HG03469 (cell line): ENCODE results near the gene SLC49A3.
"Not testable (repeated sequence)": the region's sequence is repeated elsewhere in the genome, so short reads cannot be mapped to it uniquely, and the experiment has no call there.

Source experiments
- ATAC-seq: cut with Tn5 transposase; IDR thresholded peaks from one replicate; pipeline ENCODE4 v1.9.1; 2021; ENCODE audit warnings: mild to moderate bottlenecking, moderate library complexity, moderate number of reproducible peaks; ENCODE audit not compliant: unreplicated experiment

The SLC49A3 gene

DNA sequence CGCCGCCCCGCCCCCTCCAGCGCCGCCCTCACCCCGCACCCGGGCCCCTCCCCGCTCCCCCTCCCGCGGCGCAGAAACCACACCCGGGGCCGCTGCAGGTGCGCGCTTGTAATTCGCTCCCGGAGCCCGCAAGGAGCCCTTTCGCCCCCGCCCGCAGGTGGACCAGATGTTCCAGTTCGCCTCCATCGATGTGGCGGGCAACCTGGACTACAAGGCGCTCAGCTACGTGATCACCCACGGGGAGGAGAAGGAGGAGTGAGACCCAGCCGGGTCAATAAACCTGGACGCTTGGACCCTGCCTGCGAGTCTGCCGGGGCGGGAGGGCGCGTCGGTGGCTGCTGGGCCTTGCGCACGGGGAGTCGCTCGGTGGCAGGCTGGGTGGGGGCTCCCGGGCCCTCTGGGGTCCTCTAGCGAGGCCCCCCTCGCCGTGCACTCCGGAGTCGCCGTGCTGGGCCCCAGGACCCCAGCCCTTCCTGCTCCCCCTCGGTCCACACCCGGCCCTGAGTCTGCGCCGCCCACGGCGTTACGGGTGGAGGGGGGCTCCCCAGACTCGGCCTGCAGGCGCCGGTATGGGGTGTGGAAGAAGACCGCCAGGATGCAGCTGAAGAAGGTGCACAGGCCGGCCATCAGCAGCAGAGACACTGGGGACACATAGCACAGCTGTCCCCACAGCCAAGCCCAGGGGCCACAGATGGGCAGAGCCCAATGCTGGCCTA is 7.1 kb downstream of the SLC49A3 start:
- no peak for ATAC-seq

DNA sequence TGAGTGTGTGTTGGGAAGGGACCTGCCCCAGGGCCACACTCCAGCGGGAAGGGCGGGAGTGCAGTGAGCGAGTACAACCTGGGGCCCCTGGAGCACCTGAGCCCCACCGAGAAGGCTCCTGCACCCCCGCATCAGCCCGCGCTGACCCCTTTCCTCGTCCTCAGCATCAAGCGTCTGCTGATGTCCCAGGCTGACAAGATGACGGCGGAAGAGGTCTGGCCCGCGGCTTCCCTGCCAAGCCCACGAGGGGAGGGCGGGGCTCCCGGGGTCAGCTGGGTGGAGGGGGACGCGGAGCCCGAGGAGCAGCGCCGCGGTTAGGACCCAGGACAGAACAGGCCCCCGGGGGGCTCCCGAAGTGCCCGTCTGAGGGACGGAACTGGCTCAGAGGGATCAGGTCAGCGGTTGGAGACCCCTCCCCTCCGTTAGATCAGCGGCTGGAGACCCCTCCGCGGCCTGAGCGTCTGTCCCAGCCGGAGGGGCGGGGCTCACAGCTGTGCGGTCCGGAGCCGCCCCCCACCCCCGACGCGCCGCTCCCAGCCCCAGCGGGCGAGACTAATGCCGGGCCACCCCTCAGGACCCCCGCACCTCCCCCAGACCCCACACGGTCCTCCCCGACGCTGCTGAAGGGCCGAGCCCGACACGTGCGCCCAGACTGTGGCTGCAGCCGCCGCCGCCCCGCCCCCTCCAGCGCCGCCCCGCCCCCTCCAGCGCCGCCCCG is 7.9 kb downstream of the SLC49A3 start:
- no peak for ATAC-seq

DNA sequence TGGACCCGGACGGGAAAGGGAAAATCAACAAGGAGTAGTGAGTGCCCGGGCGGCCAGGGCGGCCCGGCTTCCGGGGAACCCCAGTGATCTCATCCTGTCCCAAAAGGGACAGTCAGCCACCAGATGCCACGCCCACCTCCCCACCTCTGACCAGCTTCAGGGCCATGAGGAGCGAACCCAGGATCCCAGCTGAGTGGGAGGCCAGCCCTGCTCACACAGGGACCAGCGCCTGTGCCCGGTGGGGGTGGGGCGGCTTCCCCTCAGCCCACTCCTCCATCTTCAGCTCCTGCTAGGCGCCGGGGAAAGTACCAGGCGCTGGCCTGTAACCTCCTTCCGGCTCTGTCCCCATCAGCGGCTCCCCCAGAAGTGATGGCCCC is 8.4 kb downstream of the SLC49A3 start:
- no peak for ATAC-seq

DNA sequence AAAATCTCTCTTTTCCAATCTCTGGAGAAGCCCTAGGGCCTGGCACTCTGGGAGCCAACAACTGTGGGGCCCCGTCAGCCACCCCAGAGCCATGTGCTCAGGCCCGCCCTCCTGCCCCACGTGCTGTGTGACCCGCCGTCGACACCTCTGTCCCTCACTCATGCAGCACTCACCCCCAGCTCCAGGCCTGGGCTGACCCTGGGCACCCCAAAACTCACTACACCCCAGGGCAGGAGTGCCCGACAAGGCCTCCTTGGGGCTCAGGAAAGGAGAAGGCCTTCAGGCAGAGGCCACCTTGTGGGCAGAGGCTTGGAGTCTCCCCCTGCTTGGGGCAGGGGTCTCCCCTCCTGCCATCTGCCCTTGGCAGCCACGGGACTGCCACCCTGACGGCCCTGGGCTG is 8.9 kb downstream of the SLC49A3 start:
- ATAC-seq = no peak

DNA sequence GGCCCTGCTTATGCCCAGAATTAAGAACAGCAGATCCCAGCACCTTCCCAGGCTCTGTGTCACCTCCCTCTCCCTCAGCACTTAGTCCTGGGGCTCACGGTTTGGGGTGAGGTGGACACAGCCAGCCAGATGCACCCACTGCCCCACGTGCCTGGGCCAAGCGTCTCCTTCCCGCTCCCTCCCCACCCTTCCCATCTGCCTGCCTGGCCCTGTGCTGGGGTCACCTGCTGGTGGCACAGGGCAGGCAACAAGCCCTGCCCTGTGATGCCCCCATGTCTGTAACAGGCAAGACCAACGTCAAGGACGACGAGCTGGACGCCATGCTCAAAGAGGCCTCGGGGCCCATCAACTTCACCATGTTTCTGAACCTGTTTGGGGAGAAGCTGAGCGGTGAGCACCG is 9.3 kb downstream of the SLC49A3 start:
- no peak for ATAC-seq

DNA sequence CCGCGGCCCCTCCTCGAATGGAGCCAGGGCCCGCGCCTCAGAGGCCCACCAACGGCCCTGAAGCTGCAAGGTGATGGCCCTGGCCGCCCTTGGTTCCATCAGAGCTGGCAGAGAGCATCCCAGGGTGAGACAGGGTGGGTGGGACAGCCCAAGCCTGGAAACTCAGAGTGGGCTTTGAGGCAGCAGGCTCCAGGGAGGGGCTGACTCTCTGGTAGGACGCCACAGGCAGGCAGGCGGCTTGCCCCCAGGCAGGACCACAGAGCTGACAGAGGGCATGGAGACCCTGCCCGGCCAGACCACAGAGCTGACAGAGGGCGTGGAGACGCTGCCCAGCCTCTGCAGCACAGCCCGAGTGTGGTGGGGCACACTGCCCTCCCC is 9.9 kb downstream of the SLC49A3 start:
- ATAC-seq = no peak

DNA sequence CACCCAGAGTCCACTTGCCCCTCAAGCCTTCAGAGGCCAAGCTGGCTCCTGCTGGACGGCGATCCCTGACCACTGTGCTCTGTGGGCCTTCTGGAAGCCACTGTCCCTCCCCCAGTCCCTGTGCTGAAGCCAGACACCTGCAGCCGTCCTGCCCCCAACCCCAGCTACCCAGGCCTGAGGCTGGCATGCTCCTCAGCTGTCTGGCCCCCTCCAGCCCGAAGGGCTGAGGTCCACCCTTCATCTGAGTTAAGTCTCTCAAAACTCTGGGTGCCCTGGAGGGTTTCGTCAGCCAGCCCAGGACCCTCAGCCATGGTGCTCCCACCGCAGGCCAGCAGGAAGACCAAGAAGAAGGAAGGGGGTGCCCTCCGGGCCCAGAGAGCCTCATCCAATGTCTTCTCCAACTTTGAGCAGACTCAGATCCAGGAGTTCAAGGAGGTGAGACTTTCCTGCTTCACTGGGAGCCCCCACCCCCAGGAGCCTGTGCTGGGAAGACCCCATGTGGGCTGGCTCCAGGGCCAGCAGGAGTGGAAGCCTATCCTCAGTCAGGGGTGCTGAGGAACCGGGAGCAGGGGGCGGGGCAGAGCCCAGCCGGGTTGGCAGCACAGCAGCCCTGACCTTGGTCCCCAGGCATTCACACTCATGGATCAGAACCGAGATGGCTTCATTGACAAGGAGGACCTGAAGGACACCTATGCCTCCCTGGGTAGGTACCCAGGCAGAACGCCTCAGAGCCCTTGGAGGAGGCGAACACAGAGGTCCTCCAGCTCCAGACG is 10.4 kb downstream of the SLC49A3 start:
- no peak for ATAC-seq

DNA sequence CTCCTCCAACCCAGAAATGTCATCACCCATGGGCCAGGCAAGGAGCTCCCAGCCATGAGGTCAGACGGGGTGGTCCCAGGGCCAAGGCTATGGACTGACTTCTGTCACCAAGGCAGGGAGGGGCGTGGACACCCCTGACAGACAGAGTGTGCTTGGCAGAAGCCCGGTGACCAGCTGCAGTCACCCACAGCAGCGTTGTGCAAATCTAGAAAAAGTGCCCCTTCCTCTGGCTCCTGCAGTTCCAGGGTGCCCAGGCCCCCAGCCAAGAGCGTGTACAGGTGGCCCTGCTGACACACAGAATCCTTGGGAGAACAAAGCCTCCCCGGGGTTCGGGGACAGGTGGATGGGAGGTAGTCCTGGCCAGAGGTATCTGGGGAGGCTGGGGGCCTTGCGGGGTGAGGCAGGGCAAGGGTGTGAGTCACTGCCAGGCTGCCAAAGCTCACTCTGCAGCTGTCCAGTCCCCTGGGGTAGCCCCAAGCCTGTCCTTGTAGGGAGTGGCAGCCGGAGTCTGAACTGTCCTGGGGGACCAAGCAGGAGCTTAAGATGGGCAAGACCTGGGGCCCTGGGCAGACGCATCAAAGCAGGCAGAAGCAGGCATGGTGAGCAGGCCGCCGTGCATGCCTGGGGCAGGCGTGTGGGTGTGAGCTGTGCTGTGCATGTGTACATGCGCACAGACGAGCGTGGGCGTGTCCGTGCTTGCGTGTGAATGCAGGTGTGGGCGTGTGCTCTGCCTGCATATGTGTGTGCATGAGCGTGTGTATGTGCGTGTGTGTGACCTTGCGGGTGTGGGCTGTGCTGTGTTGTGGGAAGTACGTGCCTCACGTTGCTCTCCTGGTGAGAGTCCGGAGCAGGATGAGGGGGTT is 11.3 kb downstream of the SLC49A3 start:
- no peak for ATAC-seq

DNA sequence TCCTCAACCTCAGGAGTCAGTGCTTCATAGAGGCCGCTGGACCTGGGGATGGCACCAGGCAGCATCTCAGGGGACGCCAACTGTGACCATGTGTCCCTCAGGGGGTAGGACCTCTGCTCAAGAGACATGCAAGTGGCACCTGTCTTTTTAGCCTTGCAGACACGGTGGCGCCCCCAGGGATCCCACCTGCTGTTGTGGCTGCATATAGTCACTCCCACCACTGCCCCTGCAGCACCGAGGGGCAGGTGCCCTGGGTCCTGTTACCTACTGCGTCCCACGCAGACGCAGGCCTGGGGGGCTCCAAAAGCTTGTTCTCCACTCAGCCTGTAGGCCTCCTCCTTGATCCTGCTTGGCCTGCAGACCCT is 12.1 kb downstream of the SLC49A3 start:
- no peak for ATAC-seq

DNA sequence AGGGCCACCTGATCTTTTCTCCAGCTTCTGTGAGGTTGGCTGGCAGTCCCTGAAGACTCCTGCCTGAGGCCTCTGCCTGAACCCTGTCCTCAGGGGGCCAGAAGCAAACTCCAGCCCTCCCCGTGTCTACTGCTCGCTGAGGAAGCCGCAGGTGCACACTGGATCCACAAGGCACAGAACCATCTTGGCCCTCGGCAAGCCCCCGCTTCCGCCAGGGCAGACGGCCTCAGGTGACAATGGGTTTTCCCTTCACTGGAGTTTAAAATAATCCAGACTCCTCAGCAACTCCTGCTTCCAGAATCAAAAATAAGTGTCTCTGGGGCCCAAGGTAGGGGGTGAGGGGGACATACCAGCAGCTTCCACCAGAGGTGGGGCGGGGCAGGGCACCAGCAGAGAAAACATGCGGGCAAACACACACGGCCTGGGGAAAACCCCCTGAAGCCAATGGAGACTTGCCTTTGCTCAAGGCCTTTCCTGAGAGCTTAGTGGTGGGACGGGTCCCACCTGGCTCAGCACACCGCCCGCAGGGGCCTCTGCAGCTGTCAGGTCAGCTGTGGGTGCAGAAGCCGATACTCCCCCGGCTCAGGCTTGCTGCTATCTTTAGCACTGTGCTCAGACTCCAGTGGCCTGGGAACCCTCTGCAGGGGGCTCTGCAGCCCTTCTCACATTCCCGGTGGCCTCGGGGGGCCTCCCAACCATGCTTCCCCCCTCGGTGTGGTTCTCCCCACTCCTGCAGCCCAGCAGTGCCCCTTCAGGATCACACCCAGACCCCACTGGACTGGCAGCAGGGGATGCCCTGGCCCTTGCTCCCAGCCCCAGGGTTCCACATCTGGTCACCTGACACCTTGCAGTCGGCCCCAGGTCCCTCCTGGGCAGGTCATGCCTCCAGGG is 12.7 kb downstream of the SLC49A3 start:
- no peak for ATAC-seq

DNA sequence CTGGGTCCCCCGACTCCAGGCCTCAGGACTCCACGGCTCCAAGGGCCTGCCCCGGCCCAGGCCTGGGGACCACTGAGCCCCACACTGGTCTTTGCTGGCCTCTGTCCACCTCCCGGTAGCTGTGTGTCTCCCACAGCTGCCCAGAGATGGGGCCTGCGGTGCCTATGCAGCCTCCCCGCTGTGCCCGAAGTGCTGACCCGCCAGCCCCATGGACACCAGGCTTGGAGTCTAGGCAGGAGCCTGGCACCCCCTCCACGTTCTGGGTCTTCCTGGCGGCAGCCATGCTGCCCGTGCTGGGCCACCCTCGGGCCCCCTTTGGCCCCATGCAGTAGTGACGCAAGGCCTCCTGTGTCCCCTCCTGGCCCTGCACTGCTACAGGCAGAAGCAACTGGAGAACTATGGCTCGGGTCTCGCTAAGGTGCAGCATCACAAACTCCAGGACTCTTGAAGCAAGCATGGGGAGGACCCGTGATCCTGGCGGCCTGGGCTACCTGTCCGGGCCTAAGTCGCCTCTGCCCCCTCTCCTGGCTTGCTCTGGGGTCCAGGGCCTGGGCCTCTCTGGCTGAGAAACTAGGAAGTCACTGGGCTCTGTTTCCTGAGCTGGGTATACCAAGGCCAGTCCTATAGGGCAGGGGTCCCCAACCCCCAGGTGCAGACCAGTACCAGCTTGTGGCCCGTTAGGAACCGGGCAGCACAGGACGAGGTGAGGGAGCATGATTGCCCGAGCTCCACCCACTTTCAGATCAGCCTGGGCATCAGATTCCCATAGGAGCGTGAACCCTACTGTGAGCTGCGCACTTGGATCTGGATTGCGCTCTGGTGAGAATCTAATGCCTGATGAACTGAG is 13.7 kb downstream of the SLC49A3 start:
- no peak for ATAC-seq

DNA sequence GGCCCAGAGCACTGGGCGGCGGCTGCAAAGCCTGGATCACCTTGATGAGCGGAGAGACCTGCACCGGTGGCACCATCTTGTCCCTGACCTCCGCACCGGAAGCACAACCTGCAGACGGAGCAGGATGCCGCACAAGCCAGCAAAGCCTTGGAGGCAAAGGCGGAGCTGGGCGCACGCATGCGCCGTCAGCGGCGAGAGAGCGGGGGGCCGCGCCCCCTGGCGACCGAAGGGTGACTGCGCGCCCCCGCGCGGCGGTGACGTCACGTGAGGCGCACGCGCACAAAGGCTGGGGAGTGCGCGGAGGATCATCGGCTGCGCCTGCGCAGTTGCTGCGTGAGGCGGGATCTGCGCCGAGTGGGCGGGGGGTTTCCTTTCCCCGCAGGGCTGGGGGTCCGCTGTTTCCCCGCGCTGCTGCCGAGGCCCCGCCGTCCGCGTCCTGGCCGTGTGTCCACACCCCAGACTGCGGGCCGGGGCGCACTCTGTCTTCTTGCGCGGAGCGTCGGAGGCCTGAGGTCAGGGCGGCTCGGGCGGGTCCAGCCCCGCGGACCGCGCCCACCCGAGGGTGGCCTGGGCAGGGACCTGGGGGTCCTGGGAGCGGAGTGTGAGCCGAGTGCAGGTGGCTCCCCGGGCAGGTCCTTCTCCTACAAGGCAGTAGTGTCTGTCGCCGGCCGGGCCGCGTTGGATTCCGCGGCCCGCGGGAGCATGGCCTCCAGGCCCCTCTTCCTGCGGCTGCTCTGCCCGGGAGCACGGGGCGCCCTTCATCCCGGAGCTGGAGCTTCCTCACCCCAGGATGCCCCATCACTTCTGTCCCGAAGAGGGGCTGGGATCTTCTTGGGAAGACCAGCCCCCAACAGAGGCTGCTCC is 14.5 kb downstream of the SLC49A3 start, which contains the start of the genes ATP5ME and MYL5:
Gene ATP5ME (minus strand): TSS at position 105 of the 864 bp plus-strand sequence. CDS start 29 bp downstream, at position 76.
Gene MYL5 (plus strand): TSS at position 371 of the 864 bp plus-strand sequence. CDS start 3,485 bp downstream, outside the sequence.
- peak; percentile 63 for ATAC-seq

DNA sequence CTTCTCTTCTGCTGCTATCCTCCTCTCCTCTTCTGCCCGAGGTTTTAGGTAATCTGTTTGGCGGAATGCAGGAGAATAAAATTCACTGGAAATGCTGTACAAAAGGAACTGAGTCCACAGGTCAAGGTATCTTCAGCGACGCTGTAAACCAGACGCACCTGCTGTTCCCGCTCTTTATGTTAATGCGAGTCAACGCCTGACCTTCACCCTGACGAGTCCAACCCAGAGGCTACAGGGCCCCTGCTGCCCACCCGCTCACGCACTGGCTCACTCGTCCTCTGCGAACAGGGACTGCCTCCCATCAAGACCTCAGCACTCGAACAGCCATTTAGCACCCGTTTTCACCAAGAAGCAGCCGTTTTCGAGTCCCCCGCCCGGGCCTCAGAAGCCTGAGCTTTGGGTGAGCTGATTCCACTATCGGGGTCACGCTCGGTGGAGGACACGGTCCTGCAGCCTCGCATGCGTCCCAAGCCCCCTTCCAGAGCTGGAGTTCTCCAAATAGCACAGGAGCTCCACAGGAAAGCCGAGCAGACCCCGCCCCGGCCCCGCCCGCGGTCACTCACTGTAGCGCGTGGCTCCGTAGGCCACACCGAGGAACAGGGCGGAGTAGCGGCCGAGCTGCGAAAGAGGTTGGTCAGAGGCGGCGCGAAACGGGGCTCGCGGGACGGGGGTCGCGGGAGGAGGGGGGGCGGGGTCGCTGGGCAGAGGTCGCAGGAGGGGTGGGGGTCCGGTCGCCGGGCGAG is 15.4 kb downstream of the SLC49A3 start:
- no peak for ATAC-seq

DNA sequence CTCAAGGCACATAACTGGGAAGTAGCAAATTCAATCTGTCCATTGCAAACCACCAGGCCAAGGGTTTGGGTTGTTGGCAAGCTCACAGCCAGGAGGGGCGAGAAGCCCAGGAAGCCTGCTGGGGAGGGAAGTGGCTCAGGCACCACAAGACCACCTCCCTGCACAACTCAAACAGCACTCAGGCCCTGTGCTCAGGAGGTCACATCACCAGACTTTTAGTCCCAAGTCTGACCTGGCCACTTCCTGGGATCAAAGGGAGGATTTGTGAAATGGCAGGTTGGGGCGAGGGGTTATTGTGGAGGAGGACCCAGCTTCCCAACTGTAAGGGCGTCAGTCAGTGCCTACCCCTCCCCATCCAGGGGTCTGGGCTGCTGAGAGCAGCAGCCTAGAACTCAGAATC is 17.2 kb downstream of the SLC49A3 start:
- no peak for ATAC-seq

DNA sequence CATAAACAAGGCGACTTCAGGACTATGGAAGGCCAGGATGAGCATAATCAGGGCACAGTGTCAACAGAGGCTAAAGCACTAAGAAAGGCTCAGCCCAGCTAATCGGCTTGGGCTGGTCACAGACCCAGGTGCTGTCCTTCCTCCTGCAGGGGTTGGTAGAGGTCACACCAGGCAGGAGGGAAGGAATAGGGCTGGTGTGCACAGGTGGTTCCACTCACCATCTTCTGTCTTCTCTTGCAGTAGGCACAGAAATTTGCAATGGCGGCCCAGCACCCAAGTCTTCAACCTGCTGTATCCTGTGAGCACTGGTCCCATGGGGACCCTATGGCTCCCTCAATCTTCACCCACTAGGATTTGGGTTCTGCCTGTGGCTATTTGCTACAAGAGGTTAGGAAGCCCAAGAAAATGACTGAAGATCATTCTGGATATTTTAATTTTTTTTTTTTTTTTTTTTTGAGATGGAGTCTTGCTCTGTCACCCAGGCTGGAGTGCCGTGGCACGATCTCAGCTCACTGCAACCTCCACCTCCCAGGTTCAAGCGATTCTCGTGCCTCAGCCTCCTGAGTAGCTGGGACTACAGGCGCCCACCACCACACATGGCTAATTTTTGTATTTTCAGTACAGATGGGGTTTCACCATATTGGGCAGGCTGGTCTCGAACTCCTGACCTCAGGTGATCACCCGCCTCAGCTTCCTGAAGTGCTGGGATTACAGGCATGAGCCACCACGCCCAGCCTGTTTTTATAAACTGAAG is 19.0 kb downstream of the SLC49A3 start:
- not testable (repeated sequence) for ATAC-seq

DNA sequence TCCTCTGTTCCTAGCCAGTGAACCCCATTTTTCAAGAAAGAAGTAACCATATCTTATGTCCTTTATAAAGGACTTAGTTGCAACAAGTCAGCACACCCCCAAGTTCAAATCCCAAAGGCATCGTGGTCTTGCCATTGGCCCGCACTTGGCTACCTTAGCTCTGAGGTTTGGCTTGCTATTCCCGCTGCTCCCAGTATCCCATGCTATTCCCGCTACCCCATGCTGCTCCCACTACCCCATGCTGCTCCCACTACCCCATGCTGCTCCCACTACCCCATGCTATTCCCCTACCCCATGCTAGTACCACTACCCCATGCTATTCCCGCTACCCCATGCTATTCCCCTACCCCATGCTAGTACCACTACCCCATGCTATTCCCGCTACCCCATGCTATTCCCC is 20.7 kb downstream of the SLC49A3 start:
- not testable (repeated sequence) for ATAC-seq

DNA sequence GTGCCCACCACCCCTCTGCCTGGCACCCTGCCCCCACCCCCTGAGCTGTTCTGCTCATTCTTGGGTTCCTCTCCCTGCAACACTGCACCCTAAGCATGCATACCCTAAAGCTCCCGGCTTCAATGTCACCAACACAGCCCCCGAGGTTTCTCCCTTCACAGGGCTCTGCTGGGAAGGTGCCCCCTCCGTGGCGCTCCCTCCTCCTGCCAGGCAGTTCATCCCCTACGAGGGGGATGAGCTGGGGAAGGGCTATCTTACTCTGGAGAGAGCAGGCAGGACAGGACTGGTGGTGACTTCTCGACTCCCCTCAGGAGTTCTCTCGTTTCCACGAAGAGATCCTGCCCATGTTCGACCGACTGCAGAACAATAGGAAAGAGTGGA is 21.4 kb downstream of the SLC49A3 start:
- ATAC-seq = no peak
